H1 (cell line): Measurements from ENCODE around the gene TFCP2L1. TPM values are rescaled to one million over a fixed set of nuclear protein-coding genes. Genes with fewer than 3 reads are reported as not detected.

ENCODE experiments used
- ASH2L ChIP-seq: fragments of 200-600, 300-600 bp; sonication (generic); IDR thresholded peaks from one replicate; pipeline ENCODE4 v1.7.1; 2017; ENCODE audit warnings: low read length
- CHD7 ChIP-seq: fragments of 300-600 bp; sonication (generic); IDR thresholded peaks from 2 replicates; pipeline ENCODE4 v1.7.1; 2012; ENCODE audit warnings: low read length, moderate library complexity, mild to moderate bottlenecking, inconsistent platforms; ENCODE audit not compliant: insufficient replicate concordance
- KDM5A ChIP-seq: fragments of 200-600 bp; IDR thresholded peaks from 2 replicates; pipeline ENCODE4 v1.7.1; 2012; ENCODE audit warnings: mild to moderate bottlenecking, low read length, inconsistent platforms, mixed read lengths
- SP1 ChIP-seq: IDR thresholded peaks from 2 replicates; pipeline ENCODE4 v1.6.1; 2011; ENCODE audit warnings: low read depth, low read length
- polyA plus RNA-seq, 7 experiments: library from polyadenylated mRNA; depleted of rRNA in 3 of 7; stranded (reverse) in 5 of 7; unstranded in 2 of 7; fragments of >200 nt in 5 of 7; fragments of 200-250 nt in 2 of 7; gene quantifications; 1 replicate in 5 of 7; 2 replicates in 1 of 7; 4 replicates in 1 of 7; pipeline versions ENCODE4 v1.2.1 to v1.2.3, GENCODE V29; 2011 to 2013; ENCODE audit warnings: missing spikeins in 2 of 7, mixed read lengths in 2 of 7
- total RNA-seq: library from RNA; stranded (reverse); fragmentation: NEBNext Ultra II Directional; extraction: Animal tissue kit (Norgen Biotek cat#: 25700); gene quantifications from 2 replicates; pipeline ENCODE4 v1.2.1, GENCODE V29; 2021

The TFCP2L1 gene
- total and polyA plus RNA-seq, 2 of the 8 experiments (the other 6 are each of a cell fraction or from before 2014, with no cell fraction given), result 1.5 to 3.8 TPM

GRCh38 chr2:121211689-121212151 is 73.3 kb downstream of the TFCP2L1 start (continued):
- no peak for TF ChIP-seq CHD7
- TF ChIP-seq KDM5A, result no peak
- no peak for TF ChIP-seq ASH2L
- no peak for TF ChIP-seq SP1
